Fibroblast of skin of abdomen (primary cell): Measurements from ENCODE around the gene CBLN3.

Experiments
- DNase-seq: peaks from one replicate; pipeline ENCODE4 v3.0.0-alpha.2; 2013

CBLN3 gene

GRCh38 chr14:24425704-24426103 is 3.8 kb downstream of the CBLN3 start:
- DNase-seq, result peak; percentile 67

GRCh38 chr14:24422694-24423601 is 6.5 kb downstream of the CBLN3 start:
- DNase-seq, result no peak

GRCh38 chr14:24422261-24422660 is 7.2 kb downstream of the CBLN3 start:
- DNase-seq, result no peak

- DNase-seq, result no peak
Measured at GRCh38 chr14:24418492-24418873, 11.0 kb downstream of the CBLN3 start.

- DNase-seq, result no peak
Measured at GRCh38 chr14:24417832-24418491, 11.5 kb downstream of the CBLN3 start.

- no peak for DNase-seq
Measured at GRCh38 chr14:24416932-24417619, 12.4 kb downstream of the CBLN3 start.

- DNase-seq, result no peak
Measured at GRCh38 chr14:24416254-24416931, 13.1 kb downstream of the CBLN3 start.

GRCh38 chr14:24415421-24416253 is 13.8 kb downstream of the CBLN3 start:
- DNase-seq, result no peak

GRCh38 chr14:24414732-24415420 is 14.6 kb downstream of the CBLN3 start:
- no peak for DNase-seq

- no peak for DNase-seq
Measured at GRCh38 chr14:24414077-24414476, 15.4 kb downstream of the CBLN3 start.

GRCh38 chr14:24411443-24412389 is 17.8 kb downstream of the CBLN3 start:
- peak; percentile 53 for DNase-seq

- no peak for DNase-seq
Measured at GRCh38 chr14:24409956-24410355, 19.5 kb downstream of the CBLN3 start.

- no peak for DNase-seq
Measured at GRCh38 chr14:24409192-24409591, 20.3 kb downstream of the CBLN3 start.

GRCh38 chr14:24408764-24409163 is 20.7 kb downstream of the CBLN3 start:
- no peak for DNase-seq

- no peak for DNase-seq
Measured at GRCh38 chr14:24407608-24408325, 21.7 kb downstream of the CBLN3 start.

- DNase-seq, result no peak
Measured at GRCh38 chr14:24406416-24406815, 23.1 kb downstream of the CBLN3 start.

GRCh38 chr14:24404814-24405213 is 24.7 kb downstream of the CBLN3 start:
- no peak for DNase-seq

GRCh38 chr14:24403294-24403998 is 26.0 kb downstream of the CBLN3 start:
- DNase-seq, result peak; percentile 33
